Measurements from ENCODE around the gene CCDC183. TPM values are rescaled to one million over a fixed set of nuclear protein-coding genes. Genes with fewer than 3 reads are reported as not detected.
"Not testable (repeated sequence)": the region's sequence is repeated elsewhere in the genome, so short reads cannot be mapped to it uniquely, and the experiment has no call there.

CCDC183 gene
- total RNA-seq, 1 donor from 2014 or later, result 0.89 TPM

DNA sequence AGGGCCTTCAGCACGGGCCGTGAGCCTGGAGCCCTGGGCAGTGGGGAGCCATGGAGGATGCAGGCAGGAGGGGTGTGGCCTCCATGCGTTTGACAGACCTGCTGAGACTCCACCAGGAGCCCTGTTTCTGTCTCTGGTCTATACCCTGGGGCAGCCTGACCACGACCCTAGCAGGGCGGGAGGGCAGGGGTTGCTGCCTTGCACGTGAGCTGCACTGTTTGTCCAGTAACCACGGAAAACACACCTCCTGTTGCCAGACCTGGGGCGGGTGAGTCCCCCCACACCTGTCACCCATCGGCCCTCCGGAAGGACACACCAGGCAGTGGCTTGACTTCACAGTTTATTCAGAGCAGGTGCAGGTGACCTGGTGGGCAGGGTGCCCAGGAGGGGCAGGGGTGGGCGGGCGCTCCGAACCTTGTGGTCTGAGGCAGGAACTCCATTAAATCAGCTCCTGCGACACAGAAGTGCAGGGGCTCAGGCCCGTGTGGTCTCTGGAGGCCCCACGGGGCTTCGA, 42.0 kb upstream of the CCDC183 start:
- Mint-ChIP-seq H3K4me3 (ENCODE audit: unreplicated experiment) (no peak overlapping the region), H3K36me3 (ENCODE audit: unreplicated experiment) (no peaks in the 10 kb centered on the region), H3K27ac (ENCODE audit: unreplicated experiment) (no peak overlapping the region), H3K4me1 (ENCODE audit: unreplicated experiment) (no peaks in the 10 kb centered on the region), H3K27me3 (ENCODE audit: unreplicated experiment) (peaks cover 20% of the 10 kb centered on the region), H3K9me3 (ENCODE audit: unreplicated experiment) (peaks cover 12% of the 10 kb centered on the region)
- no peak for DNase-seq (ENCODE audit: extremely low spot score, unreplicated experiment)
- TF ChIP-seq, protein P1, sequence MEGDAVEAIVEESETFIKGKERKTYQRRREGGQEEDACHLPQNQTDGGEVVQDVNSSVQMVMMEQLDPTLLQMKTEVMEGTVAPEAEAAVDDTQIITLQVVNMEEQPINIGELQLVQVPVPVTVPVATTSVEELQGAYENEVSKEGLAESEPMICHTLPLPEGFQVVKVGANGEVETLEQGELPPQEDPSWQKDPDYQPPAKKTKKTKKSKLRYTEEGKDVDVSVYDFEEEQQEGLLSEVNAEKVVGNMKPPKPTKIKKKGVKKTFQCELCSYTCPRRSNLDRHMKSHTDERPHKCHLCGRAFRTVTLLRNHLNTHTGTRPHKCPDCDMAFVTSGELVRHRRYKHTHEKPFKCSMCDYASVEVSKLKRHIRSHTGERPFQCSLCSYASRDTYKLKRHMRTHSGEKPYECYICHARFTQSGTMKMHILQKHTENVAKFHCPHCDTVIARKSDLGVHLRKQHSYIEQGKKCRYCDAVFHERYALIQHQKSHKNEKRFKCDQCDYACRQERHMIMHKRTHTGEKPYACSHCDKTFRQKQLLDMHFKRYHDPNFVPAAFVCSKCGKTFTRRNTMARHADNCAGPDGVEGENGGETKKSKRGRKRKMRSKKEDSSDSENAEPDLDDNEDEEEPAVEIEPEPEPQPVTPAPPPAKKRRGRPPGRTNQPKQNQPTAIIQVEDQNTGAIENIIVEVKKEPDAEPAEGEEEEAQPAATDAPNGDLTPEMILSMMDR (IDR thresholded peaks at IDR 0.05), result no peak

DNA sequence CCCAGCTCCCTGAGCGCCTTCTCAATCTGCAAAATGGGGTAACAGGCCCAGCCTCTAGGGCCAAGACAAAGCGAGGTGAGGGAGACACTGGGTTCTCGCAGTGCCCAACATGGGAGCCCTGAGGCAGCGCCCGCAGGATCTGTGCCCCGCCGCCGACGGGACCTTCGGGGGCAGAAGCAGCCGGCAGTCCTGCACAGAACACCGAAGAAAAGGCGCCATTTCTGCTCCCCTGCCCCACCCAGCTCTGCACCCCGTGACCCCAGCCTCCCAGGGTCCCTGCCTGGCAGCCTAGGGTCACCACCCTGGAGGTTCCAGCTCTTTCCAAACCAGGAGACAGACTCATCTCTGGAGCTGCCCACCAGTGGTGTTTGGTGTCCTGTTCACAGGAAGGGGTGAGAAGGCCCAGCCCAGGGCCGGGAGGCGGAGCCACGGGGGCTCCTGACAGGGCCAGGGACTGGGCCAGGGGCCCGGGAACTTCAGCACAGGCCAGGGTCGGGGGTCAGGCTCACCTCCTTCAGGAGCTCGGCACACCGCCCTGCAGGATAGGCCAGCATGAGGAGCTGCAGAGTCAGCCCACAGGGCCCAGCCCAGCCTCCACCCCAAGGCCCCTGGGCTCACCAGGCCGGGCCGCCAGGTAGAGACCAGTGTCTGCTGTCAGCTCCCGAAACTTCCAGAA, 41.4 kb upstream of the CCDC183 start:
- peaks cover 20% of the 10 kb centered on the region for H3K27me3 Mint-ChIP-seq (ENCODE audit: unreplicated experiment)
- H3K4me1 Mint-ChIP-seq (ENCODE audit: unreplicated experiment), result no peaks in the 10 kb centered on the region
- TF ChIP-seq, protein P1 (IDR thresholded peaks at IDR 0.05), result no peak
- no peak overlapping the region for H3K27ac Mint-ChIP-seq (ENCODE audit: unreplicated experiment)
- no peaks in the 10 kb centered on the region for H3K36me3 Mint-ChIP-seq (ENCODE audit: unreplicated experiment)
- H3K9me3 Mint-ChIP-seq (ENCODE audit: unreplicated experiment), result peaks cover 12% of the 10 kb centered on the region
- DNase-seq (ENCODE audit: extremely low spot score, unreplicated experiment), result no peak
- H3K4me3 Mint-ChIP-seq (ENCODE audit: unreplicated experiment), result no peak overlapping the region

DNA sequence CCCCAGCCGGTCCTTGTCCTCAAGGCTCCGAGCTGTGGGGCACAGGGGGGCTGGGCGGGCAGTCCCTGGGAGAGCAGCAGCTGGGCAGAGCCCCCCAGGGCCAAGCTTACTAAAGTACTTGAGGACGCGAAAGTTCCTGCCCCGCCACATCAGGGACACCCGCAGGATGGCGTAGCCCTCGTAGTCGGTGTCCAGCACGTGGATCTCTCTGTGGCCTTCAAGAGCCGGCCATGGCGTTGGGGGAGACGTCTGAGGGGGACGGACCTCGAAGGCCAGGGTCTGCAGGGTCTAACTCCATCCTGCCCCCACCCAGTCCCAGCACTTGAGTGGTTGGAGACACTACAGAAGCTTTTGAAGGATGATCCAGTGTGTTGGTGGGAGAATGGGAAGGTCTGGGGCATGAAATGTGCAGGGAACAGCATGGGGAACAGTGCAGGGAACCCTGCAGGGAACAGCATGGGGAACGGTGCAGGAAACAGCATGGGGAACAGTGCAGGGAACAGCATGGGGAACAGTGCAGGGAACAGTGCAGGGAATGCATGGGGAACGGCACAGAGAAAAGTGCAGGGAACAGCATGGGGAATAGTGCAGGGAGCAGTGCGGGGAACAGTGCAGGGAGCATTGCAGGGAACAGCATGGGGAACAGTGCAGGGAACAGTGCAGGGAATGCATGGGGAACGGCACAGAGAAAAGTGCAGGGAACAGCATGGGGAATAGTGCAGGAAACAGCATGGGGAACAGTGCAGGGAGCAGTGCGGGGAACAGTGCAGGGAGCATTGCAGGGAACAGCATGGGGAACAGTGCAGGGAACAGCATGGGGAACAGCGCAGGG, 40.6 kb upstream of the CCDC183 start:
- H3K27ac Mint-ChIP-seq (ENCODE audit: unreplicated experiment); H3K4me3 Mint-ChIP-seq (ENCODE audit: unreplicated experiment); H3K4me1 Mint-ChIP-seq (ENCODE audit: unreplicated experiment); DNase-seq (ENCODE audit: extremely low spot score, unreplicated experiment); H3K36me3 Mint-ChIP-seq (ENCODE audit: unreplicated experiment): not testable (repeated sequence)
- Mint-ChIP-seq H3K9me3 (ENCODE audit: unreplicated experiment) (peaks cover 12% of the 10 kb centered on the region), H3K27me3 (ENCODE audit: unreplicated experiment) (peaks cover 19% of the 10 kb centered on the region)

DNA sequence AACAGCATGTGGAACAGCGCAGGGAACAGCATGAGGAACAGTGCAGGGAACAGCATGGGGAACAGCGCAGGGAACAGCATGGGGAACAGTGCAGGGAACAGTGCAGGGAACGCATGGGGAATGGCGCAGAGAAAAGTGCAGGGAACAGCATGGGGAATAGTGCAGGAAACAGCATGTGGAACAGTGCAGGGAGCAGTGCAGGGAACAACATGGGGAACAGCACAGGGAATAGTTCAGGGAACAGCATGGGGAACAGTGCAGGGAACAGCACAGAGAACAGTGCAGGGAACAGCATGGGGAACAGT, 40.1 kb upstream of the CCDC183 start:
- TF ChIP-seq, protein P1 (IDR thresholded peaks at IDR 0.05), result no peak
- H3K27ac Mint-ChIP-seq (ENCODE audit: unreplicated experiment), result no peak overlapping the region

DNA sequence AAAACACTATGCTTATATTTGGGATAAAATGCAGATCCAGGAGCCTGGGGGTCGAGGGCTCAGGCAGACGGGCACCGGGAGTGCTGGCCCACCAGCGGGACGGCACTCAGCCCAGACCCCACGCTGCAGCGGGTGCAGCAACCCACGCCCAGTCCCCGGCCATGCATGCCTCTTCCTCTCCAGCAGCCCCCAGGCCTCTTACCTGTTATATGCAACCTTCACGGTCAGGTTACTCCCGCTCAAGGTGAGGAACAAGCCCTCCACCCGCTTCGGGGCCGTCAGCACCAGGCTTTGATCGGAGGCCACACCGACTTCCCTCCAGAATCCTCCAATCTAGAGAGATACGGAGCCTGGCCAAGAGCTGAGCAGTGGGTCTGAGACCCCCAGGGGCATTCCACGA, 39.3 kb upstream of the CCDC183 start:
- Mint-ChIP-seq H3K27me3 (ENCODE audit: unreplicated experiment) (peaks cover 11% of the 10 kb centered on the region), H3K36me3 (ENCODE audit: unreplicated experiment) (no peaks in the 10 kb centered on the region), H3K9me3 (ENCODE audit: unreplicated experiment) (peaks cover 7% of the 10 kb centered on the region), H3K4me1 (ENCODE audit: unreplicated experiment) (no peaks in the 10 kb centered on the region), H3K27ac (ENCODE audit: unreplicated experiment) (no peak overlapping the region), H3K4me3 (ENCODE audit: unreplicated experiment) (no peak overlapping the region)
- TF ChIP-seq, protein P1 (IDR thresholded peaks at IDR 0.05), result no peak
- DNase-seq (ENCODE audit: extremely low spot score, unreplicated experiment), result no peak

More for the DNA sequence above, 40.1 kb upstream of the CCDC183 start:
- Mint-ChIP-seq H3K36me3 (ENCODE audit: unreplicated experiment) (no peaks in the 10 kb centered on the region), H3K4me1 (ENCODE audit: unreplicated experiment) (no peaks in the 10 kb centered on the region), H3K4me3 (ENCODE audit: unreplicated experiment) (no peak overlapping the region), H3K9me3 (ENCODE audit: unreplicated experiment) (peaks cover 12% of the 10 kb centered on the region), H3K27me3 (ENCODE audit: unreplicated experiment) (peaks cover 16% of the 10 kb centered on the region)
- DNase-seq (ENCODE audit: extremely low spot score, unreplicated experiment), result no peak

Measured in osteocyte (in vitro differentiated cells).